Sigmoid colon (tissue), 4 donors: ENCODE data around the gene TMEM69.

Experiments used
- CTCF ChIP-seq, 4 experiments: fragments of 450-650 bp in 3 of 4; fragments of 200-600 bp in 1 of 4; IDR thresholded peaks; one replicate each; pipeline ENCODE4 v1.5.1; 2016 to 2019; ENCODE audit warnings: antibody characterized with exemption in 4 of 4, mild to moderate bottlenecking in 3 of 4, moderate library complexity in 2 of 4
- EP300 ChIP-seq, 4 donors: sonication (generic); formaldehyde crosslinking; IDR thresholded peaks; one replicate each; pipeline ENCODE4 v1.6.1; 2017; ENCODE audit warnings: antibody characterized with exemption in 4 of 4
- POLR2A ChIP-seq, 2 donors: fragments of 450-650 bp; IDR thresholded peaks; one replicate each; pipeline ENCODE4 v1.6.1; 2016; ENCODE audit warnings: antibody characterized with exemption in 2 of 2, mild to moderate bottlenecking in 2 of 2, moderate library complexity in 2 of 2
- POLR2AphosphoS5 ChIP-seq, 4 donors: sonication (generic); formaldehyde crosslinking; IDR thresholded peaks; one replicate each; pipeline ENCODE4 v1.6.1; 2017; ENCODE audit warnings: antibody characterized with exemption in 4 of 4

- TF ChIP-seq POLR2A (IDR thresholded peaks at IDR 0.05) = no peak
- TF ChIP-seq CTCF (IDR thresholded peaks at IDR 0.05) = no peak
- no peak for TF ChIP-seq POLR2AphosphoS5 (IDR thresholded peaks at IDR 0.05)
- no peak for TF ChIP-seq EP300 (IDR thresholded peaks at IDR 0.05)
Observed at GRCh38 chr1:45666836-45667235, 21.1 kb upstream of the TMEM69 start.
